Caco-2 (cell line): Measurements from ENCODE around the gene ROBO1. TPM values are rescaled to one million over a fixed set of nuclear protein-coding genes. Genes with fewer than 3 reads are reported as not detected.

Experiments
- BruUV-seq: library from RNA; stranded (reverse); fragments of 400-500 nt; replicated peaks from 2 replicates; lab custom pipeline; 2021; lab: Mats Ljungman, UMichigan
- CTCF ChIA-PET: fragments of 300-600 bp; sonication (Branson Sonifier 250); formaldehyde crosslinking; loops from one replicate; lab custom pipeline; 2022; ENCODE audit warnings: antibody characterized with exemption; lab: Charles Lee
- POLR2A ChIA-PET: fragments of 300-600 bp; sonication (Branson Sonifier 250); formaldehyde crosslinking; loops from one replicate; lab custom pipeline; 2022; ENCODE audit warnings: antibody characterized with exemption; lab: Charles Lee
- DNase-seq, 2 experiments: peaks; one replicate each; pipeline versions ENCODE4 v3.0.0 to v3.0.0-alpha.2; 2020 to 2022
- H3K27me3 ChIP-seq: replicated peaks from 2 replicates; pipeline ENCODE4 v1.6.0; 2011; ENCODE audit warnings: low read length; ENCODE audit not compliant: control insufficient read depth, insufficient read depth
- H3K36me3 ChIP-seq: 2 replicates; pipeline ENCODE4 v1.5.1; 2011; ENCODE audit warnings: low read length; ENCODE audit not compliant: control insufficient read depth, insufficient read depth
- H3K4me1 ChIP-seq: fragments of 250-450 bp; sonication (Bioruptor Pico); 2 replicates; pipeline ENCODE4 v1.5.1; 2020; ENCODE audit warnings: mild to moderate bottlenecking
- H3K4me3 ChIP-seq: 2 replicates; pipeline ENCODE4 v1.5.1; 2011; ENCODE audit warnings: low read depth, mild to moderate bottlenecking, control low read depth, low read length
- H3K9me3 ChIP-seq: fragments of 250-450 bp; sonication (Bioruptor Pico); 2 replicates; pipeline ENCODE4 v1.5.1; 2020; ENCODE audit warnings: mild to moderate bottlenecking, moderate library complexity
- H3K27ac Mint-ChIP-seq: one replicate; pipeline ENCODE4 v1.8.0; 2022; ENCODE audit warnings: mixed read lengths; ENCODE audit not compliant: unreplicated experiment
- H3K27me3 Mint-ChIP-seq: one replicate; pipeline ENCODE4 v1.8.0; 2022; ENCODE audit warnings: mixed read lengths; ENCODE audit not compliant: insufficient read depth, unreplicated experiment
- H3K36me3 Mint-ChIP-seq: one replicate; pipeline ENCODE4 v1.8.0; 2022; ENCODE audit warnings: mild to moderate bottlenecking, mixed read lengths; ENCODE audit not compliant: insufficient read depth, unreplicated experiment
- H3K4me1 Mint-ChIP-seq: one replicate; pipeline ENCODE4 v1.8.0; 2022; ENCODE audit warnings: low read depth, mixed read lengths; ENCODE audit not compliant: unreplicated experiment
- H3K4me3 Mint-ChIP-seq: one replicate; pipeline ENCODE4 v1.8.0; 2022; ENCODE audit warnings: mild to moderate bottlenecking, moderate library complexity, mixed read lengths; ENCODE audit not compliant: unreplicated experiment
- H3K9me3 Mint-ChIP-seq: one replicate; pipeline ENCODE4 v1.8.0; 2022; ENCODE audit warnings: mixed read lengths; ENCODE audit not compliant: unreplicated experiment
- CTCF ChIP-seq, 2 experiments: fragments of 200-600 bp in 1 of 2; IDR thresholded peaks; 1 replicate in 1 of 2; 2 replicates in 1 of 2; pipeline versions ENCODE4 v1.5.1 to v1.8.0; 2011 to 2022; ENCODE audit warnings: antibody characterized with exemption in 1 of 2, control low read depth in 1 of 2, inconsistent platforms in 1 of 2, low read depth in 1 of 2, low read length in 1 of 2, mild to moderate bottlenecking in 1 of 2, moderate library complexity in 1 of 2; ENCODE audit not compliant: insufficient read depth in 1 of 2, severe bottlenecking in 1 of 2, unreplicated experiment in 1 of 2
- intact Hi-C: fragments of 100-400 bp; cut with micrococcal nuclease; formaldehyde crosslinking; loops from one replicate; pipeline ENCODE4 v1.10.0; 2022; ENCODE audit not compliant: unreplicated experiment
- total RNA-seq: library from RNA; stranded (reverse); gene quantifications from 2 replicates; pipeline ENCODE4 v1.2.3, GENCODE V29; 2022

ROBO1 gene
- total RNA-seq, 1 experiment from 2014 or later: 1.8 TPM

- no peak for TF ChIP-seq CTCF (IDR thresholded peaks at IDR 0.05; ENCODE audit: insufficient read depth in 1 of 2, low read depth in 1 of 2, low read length in 1 of 2, severe bottlenecking in 1 of 2, unreplicated experiment in 1 of 2)
- ChIA-PET POLR2A (no interaction called here), CTCF (no interaction called here)
- no peaks in the 10 kb centered on the region for H3K36me3 ChIP-seq
- Mint-ChIP-seq H3K4me1 (no peaks in the 10 kb centered on the region), H3K36me3 (no peaks in the 10 kb centered on the region), H3K9me3 (no peaks in the 10 kb centered on the region), H3K4me3 (no peak overlapping the region), H3K27me3 (no peaks in the 10 kb centered on the region), H3K27ac (no peak overlapping the region)
- intact Hi-C loops: no loop called here
- no TSS peak for BruUV-seq
- H3K4me1 ChIP-seq: peaks cover 18% of the 10 kb centered on the region
- DNase-seq: peak in 1 of 2 experiments; percentile 47
- H3K27me3 ChIP-seq: no peaks in the 10 kb centered on the region
- H3K4me3 ChIP-seq: no peak overlapping the region
- no peaks in the 10 kb centered on the region for H3K9me3 ChIP-seq
Observed at GRCh38 chr3:78832785-78833204, 935.0 kb downstream of the ROBO1 start.

GRCh38 chr3:78831446-78831972 lies 936.3 kb downstream of the ROBO1 start:
- H3K36me3 ChIP-seq: no peaks in the 10 kb centered on the region
- H3K4me1 ChIP-seq: peaks cover 18% of the 10 kb centered on the region
- Mint-ChIP-seq H3K27ac (no peak overlapping the region), H3K36me3 (no peaks in the 10 kb centered on the region), H3K4me1 (no peaks in the 10 kb centered on the region), H3K27me3 (no peaks in the 10 kb centered on the region), H3K9me3 (no peaks in the 10 kb centered on the region), H3K4me3 (no peak overlapping the region)
- no TSS peak for BruUV-seq
- CTCF ChIA-PET: no interaction called here
- H3K4me3 ChIP-seq: no peak overlapping the region
- no peak for TF ChIP-seq CTCF (IDR thresholded peaks at IDR 0.05; ENCODE audit: insufficient read depth in 1 of 2, low read depth in 1 of 2, low read length in 1 of 2, severe bottlenecking in 1 of 2, unreplicated experiment in 1 of 2)
- intact Hi-C loops: no loop called here
- no peaks in the 10 kb centered on the region for H3K27me3 ChIP-seq
- DNase-seq: no peak
- H3K9me3 ChIP-seq: no peaks in the 10 kb centered on the region
- POLR2A ChIA-PET: no interaction called here

GRCh38 chr3:78830470-78830869 lies 937.3 kb downstream of the ROBO1 start:
- no TSS peak for BruUV-seq
- DNase-seq: no peak
- H3K4me3 Mint-ChIP-seq: no peak overlapping the region
- H3K27me3 Mint-ChIP-seq: no peaks in the 10 kb centered on the region
- Histone ChIP-seq H3K9me3 (no peaks in the 10 kb centered on the region), H3K36me3 (no peaks in the 10 kb centered on the region), H3K4me1 (peaks cover 18% of the 10 kb centered on the region), H3K27me3 (no peaks in the 10 kb centered on the region), H3K4me3 (no peak overlapping the region)
- H3K36me3 Mint-ChIP-seq: no peaks in the 10 kb centered on the region
- ChIA-PET POLR2A (no interaction called here), CTCF (no interaction called here)
- no peaks in the 10 kb centered on the region for H3K9me3 Mint-ChIP-seq
- intact Hi-C loops: no loop called here
- no peak overlapping the region for H3K27ac Mint-ChIP-seq
- H3K4me1 Mint-ChIP-seq: no peaks in the 10 kb centered on the region
- TF ChIP-seq CTCF (IDR thresholded peaks at IDR 0.05; ENCODE audit: insufficient read depth in 1 of 2, low read depth in 1 of 2, low read length in 1 of 2, severe bottlenecking in 1 of 2, unreplicated experiment in 1 of 2): no peak
